AG20443 (cell line): ENCODE results near the gene PHACTR2.
"Not testable (repeated sequence)": the region's sequence is repeated elsewhere in the genome, so short reads cannot be mapped to it uniquely, and the experiment has no call there.

Source experiments
- DNase-seq: peaks from one replicate; pipeline ENCODE4 v3.0.0; 2012; ENCODE audit warnings: low spot score, mixed read lengths

Gene PHACTR2

GRCh38 chr6:143766185-143766553, 88.4 kb downstream of the PHACTR2 start:
- DNase-seq: no peak

GRCh38 chr6:143767433-143767832, 89.7 kb downstream of the PHACTR2 start:
- no peak for DNase-seq

- peak; percentile 50 for DNase-seq
Observed at GRCh38 chr6:143772116-143773086, 94.6 kb downstream of the PHACTR2 start.

- peak; percentile 23 for DNase-seq
Observed at GRCh38 chr6:143773506-143774150, 95.9 kb downstream of the PHACTR2 start.

- no peak for DNase-seq
Observed at GRCh38 chr6:143774347-143774746, 96.6 kb downstream of the PHACTR2 start.

GRCh38 chr6:143775336-143775735, 97.6 kb downstream of the PHACTR2 start:
- no peak for DNase-seq

- DNase-seq: no peak
Observed at GRCh38 chr6:143778926-143779325, 101.2 kb downstream of the PHACTR2 start.

GRCh38 chr6:143782481-143782880, 104.7 kb downstream of the PHACTR2 start:
- peak; percentile 29 for DNase-seq

- no peak for DNase-seq
Observed at GRCh38 chr6:143783077-143783476, 105.3 kb downstream of the PHACTR2 start.

- DNase-seq: peak; percentile 24
Observed at GRCh38 chr6:143784316-143784715, 106.6 kb downstream of the PHACTR2 start.

GRCh38 chr6:143786371-143786770, 108.6 kb downstream of the PHACTR2 start:
- not testable (repeated sequence) for DNase-seq

GRCh38 chr6:143792402-143793279, 114.9 kb downstream of the PHACTR2 start:
- no peak for DNase-seq

- no peak for DNase-seq
Observed at GRCh38 chr6:143793280-143793619, 115.5 kb downstream of the PHACTR2 start.

- not testable (repeated sequence) for DNase-seq
Observed at GRCh38 chr6:143796551-143796950, 118.8 kb downstream of the PHACTR2 start.

GRCh38 chr6:143798487-143798886, 120.7 kb downstream of the PHACTR2 start:
- DNase-seq: not testable (repeated sequence)

- DNase-seq: peak; percentile 29
Observed at GRCh38 chr6:143802833-143803565, 125.2 kb downstream of the PHACTR2 start.

- DNase-seq: no peak
Observed at GRCh38 chr6:143803769-143804568, 126.2 kb downstream of the PHACTR2 start.

- no peak for DNase-seq
Observed at GRCh38 chr6:143804835-143805239, 127.1 kb downstream of the PHACTR2 start.

GRCh38 chr6:143806282-143807102, 128.7 kb downstream of the PHACTR2 start:
- peak; percentile 37 for DNase-seq
